GM19043 (cell line): ENCODE measurements around the gene CD27.
"Not testable (repeated sequence)": the region's sequence is repeated elsewhere in the genome, so short reads cannot be mapped to it uniquely, and the experiment has no call there.

ENCODE experiments used
- ATAC-seq: cut with Tn5 transposase; IDR thresholded peaks from one replicate; pipeline ENCODE4 v1.9.1; 2021; ENCODE audit warnings: low read depth; ENCODE audit not compliant: unreplicated experiment

CD27 gene

GRCh38 chr12:6444704-6445688, at the start of gene CD27:
Gene CD27 (plus strand): TSS chr12:6444955. CDS start chr12:6445096, 141 bp downstream.
- ATAC-seq, result no peak

DNA sequence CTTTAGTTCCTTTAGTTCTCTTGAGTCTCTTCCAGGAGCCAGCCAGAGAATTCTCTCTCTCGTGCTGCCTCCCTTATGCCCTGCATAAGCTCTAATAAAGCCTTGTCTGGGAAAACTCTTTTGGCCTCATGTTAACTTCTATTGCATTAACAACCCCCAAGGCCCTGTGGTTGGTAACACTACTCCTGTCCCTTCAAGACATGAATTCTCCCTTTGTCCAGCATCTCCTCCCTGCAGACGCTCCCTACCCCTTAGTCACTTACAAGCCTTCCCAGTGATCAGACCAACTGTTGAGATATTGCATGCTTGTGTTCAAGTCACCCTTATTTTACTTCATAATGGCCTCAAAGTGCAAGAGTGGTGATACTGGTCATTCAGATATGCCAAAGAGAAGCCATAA, 48.7 kb upstream of the CD27 start:
- no peak for ATAC-seq

DNA sequence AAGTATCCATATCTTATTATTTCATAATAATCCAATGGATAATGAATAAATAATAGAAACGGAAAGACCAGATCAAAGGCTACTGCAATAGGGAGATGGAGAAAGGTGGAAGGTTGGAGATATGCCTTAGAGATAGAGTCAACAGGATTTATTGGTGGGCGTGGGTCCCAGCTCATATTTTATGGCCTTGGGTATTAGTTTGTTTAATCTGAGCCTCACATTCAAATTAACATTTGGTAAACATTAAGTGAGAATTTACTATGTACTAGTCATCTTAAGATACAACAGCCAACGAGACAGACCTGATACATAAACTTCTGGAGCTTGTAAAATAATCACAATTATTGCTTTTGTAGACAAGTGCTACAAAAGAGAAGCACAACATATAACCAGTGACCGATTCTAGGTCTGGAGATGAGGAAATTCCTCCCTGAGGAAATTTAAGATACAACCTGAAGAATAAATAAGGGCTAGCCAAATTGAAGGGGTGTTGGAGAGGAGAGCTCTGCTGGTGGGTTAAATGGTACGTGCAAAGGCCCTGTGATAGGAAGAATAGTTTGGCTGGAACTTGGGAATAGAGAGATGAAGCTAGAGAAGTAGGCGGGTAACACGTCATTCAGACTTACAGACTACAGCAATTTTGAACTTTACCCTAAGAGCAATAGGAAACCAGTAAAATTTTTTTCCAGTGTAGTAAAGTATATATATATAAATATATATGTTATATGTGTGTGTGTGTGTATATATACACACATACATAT, 44.7 kb upstream of the CD27 start:
- no peak for ATAC-seq

DNA sequence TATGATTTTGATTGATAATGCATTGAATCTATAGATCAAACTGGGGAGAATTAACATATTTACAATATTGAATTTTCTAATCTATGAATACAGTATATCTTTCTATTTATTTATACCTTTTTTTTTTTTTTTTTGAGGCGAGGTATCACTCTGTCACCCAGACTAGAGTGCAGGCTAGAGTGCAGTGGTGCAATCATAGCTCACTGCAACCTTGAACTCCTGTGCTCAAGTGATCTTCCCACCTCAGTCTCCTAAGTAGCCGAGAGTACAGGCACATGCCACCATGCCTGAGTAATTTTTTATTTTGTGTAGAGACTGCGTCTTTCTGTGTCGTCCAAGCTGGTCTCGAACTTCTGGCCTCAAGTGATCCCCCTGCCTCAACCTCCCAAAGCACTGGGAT, 40.4 kb upstream of the CD27 start:
- ATAC-seq, result no peak

- ATAC-seq, result no peak
These were observed 38.8 kb upstream of the CD27 start for GRCh38 chr12:6405963-6406362.

GRCh38 chr12:6407236-6407954, 37.4 kb upstream of the CD27 start:
- ATAC-seq, result no peak

DNA sequence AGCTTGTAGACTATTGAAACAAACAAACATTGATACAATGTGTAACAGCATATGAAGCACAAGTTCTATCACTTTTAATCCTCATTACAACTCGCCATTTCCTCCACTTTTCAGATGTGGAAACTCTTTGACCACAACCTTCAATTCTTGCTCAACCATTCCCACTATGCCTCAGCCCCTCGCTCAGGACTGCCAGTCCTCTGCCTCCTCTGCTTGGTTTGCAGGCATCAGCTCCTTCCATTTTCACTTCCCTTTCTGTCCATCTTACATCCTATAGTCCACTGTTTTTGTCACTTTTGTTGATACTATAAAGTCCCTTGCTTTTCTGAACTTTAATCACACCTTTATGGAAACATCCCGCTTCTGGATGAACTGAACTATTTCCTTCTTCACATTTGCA, 28.2 kb upstream of the CD27 start:
- ATAC-seq, result no peak

DNA sequence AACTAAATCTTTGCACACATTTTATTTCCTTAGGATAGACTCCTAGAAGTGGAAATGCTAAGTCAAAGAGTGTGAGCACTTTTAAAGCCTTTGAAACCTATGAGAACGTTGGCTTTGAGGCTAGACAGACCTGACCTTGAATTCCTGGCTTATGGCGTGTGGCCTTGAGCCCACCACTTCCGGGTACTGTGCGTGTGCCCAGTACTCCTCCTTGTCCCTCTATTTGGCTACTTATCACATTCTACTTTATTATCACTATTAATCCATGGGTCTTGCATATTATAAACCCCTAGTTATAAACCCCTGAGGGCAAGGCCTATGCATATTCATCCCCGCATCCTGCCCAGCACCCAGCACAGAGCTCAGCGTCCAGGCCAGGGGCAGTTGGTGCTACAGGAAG, 26.0 kb upstream of the CD27 start:
- no peak for ATAC-seq

DNA sequence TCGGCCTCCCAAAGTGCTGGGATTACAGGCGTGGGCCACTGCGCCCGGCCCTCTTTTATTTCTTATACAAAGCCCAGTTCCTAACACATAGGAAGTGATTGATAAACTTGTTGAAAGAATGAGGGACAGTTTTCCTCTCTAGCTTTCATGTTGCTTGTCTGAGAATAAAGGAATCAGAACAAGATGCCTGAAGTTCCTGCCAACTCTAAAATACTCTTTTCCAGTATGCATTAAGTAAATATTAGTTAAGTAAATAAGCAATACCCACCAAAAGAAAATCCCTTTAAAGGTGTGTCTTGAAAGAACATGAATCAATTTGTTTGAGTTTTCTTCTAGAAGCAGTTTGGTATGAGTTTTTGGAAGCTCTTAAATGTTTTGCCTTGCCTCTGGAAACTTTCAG, 24.4 kb upstream of the CD27 start:
- ATAC-seq, result no peak

- ATAC-seq, result peak; percentile 37
These were observed 21.3 kb upstream of the CD27 start for GRCh38 chr12:6423267-6424007.

GRCh38 chr12:6424008-6424347, 20.8 kb upstream of the CD27 start:
- no peak for ATAC-seq

DNA sequence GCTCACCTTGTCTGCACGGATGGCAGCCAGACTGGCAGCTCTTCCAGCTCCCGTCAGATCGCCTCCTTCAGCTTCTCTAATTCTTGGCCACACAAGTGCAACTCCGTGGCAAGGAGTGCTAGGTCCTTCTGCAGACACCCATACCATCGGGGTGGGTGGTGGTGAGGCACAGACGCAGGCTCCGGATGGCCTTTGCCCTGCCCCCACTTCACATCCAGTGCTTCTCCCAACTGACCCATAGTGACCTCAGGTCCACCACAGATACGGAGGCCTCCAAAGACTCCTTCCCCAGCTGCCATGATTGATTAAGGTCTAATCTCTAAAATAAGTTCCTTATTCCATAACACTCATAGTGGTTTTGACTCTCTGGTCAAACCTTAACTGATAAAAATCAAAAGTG, 19.9 kb upstream of the CD27 start:
- no peak for ATAC-seq

- no peak for ATAC-seq
These were observed 18.9 kb upstream of the CD27 start for GRCh38 chr12:6425590-6426531.

DNA sequence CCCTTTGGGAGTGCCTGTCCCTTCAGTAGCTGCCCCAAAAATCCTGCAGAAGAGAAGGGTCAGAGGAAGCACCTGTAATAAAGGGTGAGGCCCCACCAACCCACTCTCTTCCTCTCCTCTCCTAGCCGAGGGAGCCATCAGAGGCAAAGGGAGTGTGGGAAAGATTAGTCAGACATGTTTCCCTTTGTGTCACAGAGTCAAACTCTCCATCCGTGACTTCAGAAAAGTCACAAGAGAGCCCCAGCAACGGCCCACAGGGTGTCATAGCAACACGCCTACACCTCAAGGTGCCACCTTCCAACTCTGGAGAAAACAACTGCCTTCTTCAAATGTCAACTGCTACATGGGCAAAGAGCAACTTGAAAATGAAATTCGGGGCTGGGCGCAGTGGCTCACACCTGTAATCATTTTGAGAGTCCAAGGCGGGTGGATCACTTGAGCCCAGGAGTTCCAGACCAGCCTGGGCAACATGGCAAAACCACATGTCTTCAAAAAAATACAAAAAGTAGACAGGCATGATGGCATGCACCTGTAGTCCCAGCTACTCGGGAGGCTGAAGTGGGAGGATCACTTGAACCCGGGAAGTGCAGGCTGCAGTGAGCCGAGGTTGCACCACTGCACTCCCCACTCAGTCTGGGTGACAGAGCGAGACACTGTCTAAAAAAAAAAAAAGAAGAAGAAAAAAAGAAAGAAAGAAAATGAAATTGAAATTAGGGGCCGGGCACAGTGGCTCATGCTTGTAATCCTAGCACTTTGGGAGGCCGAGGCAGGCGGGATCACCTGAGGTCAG, 17.7 kb upstream of the CD27 start:
- ATAC-seq, result peak; percentile 74

GRCh38 chr12:6427796-6428195, 17.0 kb upstream of the CD27 start:
- ATAC-seq, result not testable (repeated sequence)

- no peak for ATAC-seq
These were observed 16.4 kb upstream of the CD27 start for GRCh38 chr12:6428326-6428725.

DNA sequence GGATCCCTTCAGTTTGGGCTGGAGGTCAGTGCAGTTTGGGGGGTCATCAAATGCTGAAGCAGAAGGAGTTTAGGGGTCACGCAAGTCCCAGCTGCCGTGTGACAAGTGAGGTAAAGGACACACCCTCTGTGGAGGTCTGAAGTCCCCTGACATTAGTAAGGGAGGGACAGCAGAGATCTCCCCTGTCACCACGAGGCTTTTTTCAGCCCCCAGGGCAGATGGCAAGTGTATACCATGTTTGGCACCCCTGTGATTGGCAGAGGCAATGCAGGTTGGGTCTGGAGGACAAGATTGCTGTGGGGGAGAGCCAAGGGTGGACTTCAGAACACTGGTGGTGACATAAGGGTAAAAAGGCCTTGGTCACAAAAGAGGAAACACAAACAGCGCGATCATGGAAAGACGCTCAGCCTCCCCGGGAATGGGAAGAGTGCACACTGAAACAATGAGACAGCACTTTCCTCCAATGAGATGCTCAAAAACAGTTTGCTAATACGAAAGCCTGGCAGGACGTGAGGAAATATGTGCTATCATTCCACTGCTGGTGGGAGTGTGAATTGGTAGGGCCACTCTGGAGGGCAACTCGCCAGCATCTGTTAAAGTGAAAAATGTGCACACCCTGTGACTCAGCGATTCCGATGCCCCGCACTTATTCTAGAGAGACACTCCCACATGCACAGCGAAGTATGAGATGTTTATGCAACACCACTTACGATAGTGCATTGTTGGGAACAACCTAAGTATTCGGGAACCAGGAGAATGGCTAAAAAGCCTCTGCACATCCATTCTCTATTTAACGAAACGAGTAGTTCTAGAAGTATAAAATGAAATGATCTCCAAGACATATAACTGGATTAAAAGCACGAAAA, 14.4 kb upstream of the CD27 start:
- ATAC-seq, result no peak

- no peak for ATAC-seq
These were observed 11.8 kb upstream of the CD27 start for GRCh38 chr12:6432991-6433390.
